Measurements from ENCODE around the gene TXNDC5.

The TXNDC5 gene

DNA sequence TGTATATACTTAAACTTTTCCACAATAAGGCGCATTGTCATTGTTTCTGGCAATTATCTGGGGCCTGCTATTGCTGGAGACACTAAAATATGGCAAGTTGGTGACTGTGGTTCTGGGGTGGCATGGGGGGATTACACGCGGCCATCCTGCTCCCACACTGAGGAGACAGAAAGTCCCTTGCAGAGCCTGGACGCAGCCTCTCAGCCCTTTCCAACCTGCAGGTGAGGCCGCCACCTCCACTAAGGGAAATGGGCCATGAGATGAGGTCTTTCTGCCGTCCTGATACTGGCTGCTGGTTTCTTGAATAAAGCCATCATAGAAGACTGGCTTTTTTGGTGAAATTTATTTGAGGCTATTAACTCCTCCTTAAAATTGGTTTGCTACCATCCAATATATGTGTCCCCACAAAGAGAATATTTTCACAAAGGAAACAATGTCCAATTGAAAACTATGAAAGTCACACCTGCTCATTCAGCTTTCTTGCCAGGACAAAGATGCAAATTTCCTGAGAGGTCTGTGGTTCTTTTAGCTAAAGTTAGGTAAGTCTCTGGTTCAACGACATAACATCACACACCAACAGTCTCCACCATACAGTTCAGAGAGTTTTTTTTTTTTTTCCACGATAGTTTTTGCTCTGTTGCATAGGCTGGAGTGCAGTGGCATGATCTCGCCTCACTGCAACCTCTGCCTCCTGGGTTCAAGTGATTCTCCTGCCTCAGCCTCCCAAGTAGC, 13.0 kb downstream of the TXNDC5 start (continued):
- TF ChIP-seq, protein P1, sequence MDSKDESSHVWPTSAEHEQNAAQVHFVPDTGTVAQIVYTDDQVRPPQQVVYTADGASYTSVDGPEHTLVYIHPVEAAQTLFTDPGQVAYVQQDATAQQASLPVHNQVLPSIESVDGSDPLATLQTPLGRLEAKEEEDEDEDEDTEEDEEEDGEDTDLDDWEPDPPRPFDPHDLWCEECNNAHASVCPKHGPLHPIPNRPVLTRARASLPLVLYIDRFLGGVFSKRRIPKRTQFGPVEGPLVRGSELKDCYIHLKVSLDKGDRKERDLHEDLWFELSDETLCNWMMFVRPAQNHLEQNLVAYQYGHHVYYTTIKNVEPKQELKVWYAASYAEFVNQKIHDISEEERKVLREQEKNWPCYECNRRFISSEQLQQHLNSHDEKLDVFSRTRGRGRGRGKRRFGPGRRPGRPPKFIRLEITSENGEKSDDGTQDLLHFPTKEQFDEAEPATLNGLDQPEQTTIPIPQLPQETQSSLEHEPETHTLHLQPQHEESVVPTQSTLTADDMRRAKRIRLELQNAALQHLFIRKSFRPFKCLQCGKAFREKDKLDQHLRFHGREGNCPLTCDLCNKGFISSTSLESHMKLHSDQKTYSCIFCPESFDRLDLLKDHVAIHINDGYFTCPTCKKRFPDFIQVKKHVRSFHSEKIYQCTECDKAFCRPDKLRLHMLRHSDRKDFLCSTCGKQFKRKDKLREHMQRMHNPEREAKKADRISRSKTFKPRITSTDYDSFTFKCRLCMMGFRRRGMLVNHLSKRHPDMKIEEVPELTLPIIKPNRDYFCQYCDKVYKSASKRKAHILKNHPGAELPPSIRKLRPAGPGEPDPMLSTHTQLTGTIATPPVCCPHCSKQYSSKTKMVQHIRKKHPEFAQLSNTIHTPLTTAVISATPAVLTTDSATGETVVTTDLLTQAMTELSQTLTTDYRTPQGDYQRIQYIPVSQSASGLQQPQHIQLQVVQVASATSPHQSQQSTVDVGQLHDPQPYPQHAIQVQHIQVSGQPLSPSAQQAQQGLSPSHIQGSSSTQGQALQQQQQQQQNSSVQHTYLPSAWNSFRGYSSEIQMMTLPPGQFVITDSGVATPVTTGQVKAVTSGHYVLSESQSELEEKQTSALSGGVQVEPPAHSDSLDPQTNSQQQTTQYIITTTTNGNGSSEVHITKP (tag by site-specific recombination; IDR thresholded peaks at IDR 0.05): no peak
- TF ChIP-seq SCRT2 (tag by site-specific recombination; IDR thresholded peaks at IDR 0.05) (no peak), TCF7L2 (IDR thresholded peaks at IDR 0.05; ENCODE audit: borderline replicate concordance, low read depth, low read length) (no peak), ZBTB17 (tag by site-specific recombination; IDR thresholded peaks at IDR 0.05) (no peak)
- TF ChIP-seq, protein P2, sequence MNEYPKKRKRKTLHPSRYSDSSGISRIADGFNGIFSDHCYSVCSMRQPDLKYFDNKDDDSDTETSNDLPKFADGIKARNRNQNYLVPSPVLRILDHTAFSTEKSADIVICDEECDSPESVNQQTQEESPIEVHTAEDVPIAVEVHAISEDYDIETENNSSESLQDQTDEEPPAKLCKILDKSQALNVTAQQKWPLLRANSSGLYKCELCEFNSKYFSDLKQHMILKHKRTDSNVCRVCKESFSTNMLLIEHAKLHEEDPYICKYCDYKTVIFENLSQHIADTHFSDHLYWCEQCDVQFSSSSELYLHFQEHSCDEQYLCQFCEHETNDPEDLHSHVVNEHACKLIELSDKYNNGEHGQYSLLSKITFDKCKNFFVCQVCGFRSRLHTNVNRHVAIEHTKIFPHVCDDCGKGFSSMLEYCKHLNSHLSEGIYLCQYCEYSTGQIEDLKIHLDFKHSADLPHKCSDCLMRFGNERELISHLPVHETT (tag by site-specific recombination; IDR thresholded peaks at IDR 0.05): no peak

- Histone ChIP-seq H3K36me3 (ENCODE audit: control insufficient read depth in 2 of 2, insufficient read depth in 1 of 2, low read length in 2 of 2) (peaks cover 83 to 98% of the 10 kb centered on the region in 2 experiments), H3K4me1 (ENCODE audit: control insufficient read depth, insufficient read depth, low read length) (no peaks in the 10 kb centered on the region), H3K27ac (ENCODE audit: extremely low read depth, low read depth, low read length) (no peak overlapping the region), H3K9me3 (ENCODE audit: control insufficient read depth, insufficient read depth, low read depth, low read length) (no peaks in the 10 kb centered on the region), H3K4me3 (ENCODE audit: low read depth, low read length) (no peak overlapping the region)
- POLR2A ChIA-PET: no interaction called here
- CTCF ChIA-PET: interaction anchor here (0.7 to 3.0 kb wide), 3 partner anchors 13 to 173 kb away, joined by 3 to 12 read pairs (median 5); no protein-coding TSS in a partner anchor
- no peak for TF ChIP-seq WT1 (tag by site-specific recombination; IDR thresholded peaks at IDR 0.05)
- no peak for TF ChIP-seq ZNF404 (tag by site-specific recombination; IDR thresholded peaks at IDR 0.05)
- no peak for TF ChIP-seq ZNF585B (tag by site-specific recombination; IDR thresholded peaks at IDR 0.05)
- no peak for TF ChIP-seq TRIM28 (IDR thresholded peaks at IDR 0.05; ENCODE audit: borderline replicate concordance, low read length)
- no peak for TF ChIP-seq GFI1B (tag by site-specific recombination; IDR thresholded peaks at IDR 0.05)
- TF ChIP-seq GLI4 (tag by site-specific recombination; IDR thresholded peaks at IDR 0.05): no peak
- no peak for TF ChIP-seq ZNF530 (tag by site-specific recombination; IDR thresholded peaks at IDR 0.05; ENCODE audit: low read depth)
- no peak for TF ChIP-seq ZNF274 (IDR thresholded peaks at IDR 0.05; ENCODE audit: low read length)
- TF ChIP-seq ZNF274 (tag by site-specific recombination; IDR thresholded peaks at IDR 0.05; ENCODE audit: borderline replicate concordance): no peak
- no peak for TF ChIP-seq ZNF416 (tag by site-specific recombination; IDR thresholded peaks at IDR 0.05)
- no peak for TF ChIP-seq ZNF701 (tag by site-specific recombination; IDR thresholded peaks at IDR 0.05)
- TF ChIP-seq ZNF529 (tag by site-specific recombination; IDR thresholded peaks at IDR 0.05; ENCODE audit: insufficient replicate concordance): no peak
- TF ChIP-seq, protein P3, sequence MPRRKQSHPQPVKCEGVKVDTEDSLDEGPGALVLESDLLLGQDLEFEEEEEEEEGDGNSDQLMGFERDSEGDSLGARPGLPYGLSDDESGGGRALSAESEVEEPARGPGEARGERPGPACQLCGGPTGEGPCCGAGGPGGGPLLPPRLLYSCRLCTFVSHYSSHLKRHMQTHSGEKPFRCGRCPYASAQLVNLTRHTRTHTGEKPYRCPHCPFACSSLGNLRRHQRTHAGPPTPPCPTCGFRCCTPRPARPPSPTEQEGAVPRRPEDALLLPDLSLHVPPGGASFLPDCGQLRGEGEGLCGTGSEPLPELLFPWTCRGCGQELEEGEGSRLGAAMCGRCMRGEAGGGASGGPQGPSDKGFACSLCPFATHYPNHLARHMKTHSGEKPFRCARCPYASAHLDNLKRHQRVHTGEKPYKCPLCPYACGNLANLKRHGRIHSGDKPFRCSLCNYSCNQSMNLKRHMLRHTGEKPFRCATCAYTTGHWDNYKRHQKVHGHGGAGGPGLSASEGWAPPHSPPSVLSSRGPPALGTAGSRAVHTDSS (tag by site-specific recombination; IDR thresholded peaks at IDR 0.05): no peak
- no peak for TF ChIP-seq ZNF776 (tag by site-specific recombination; IDR thresholded peaks at IDR 0.05; ENCODE audit: borderline replicate concordance)
Observed at GRCh38 chr6:7896465-7896987, 14.1 kb downstream of the TXNDC5 start.

Data from HEK293 (cell line).